HG02840 (cell line): Measurements from ENCODE around the gene ZNF638.
"Not testable (repeated sequence)": the region's sequence is repeated elsewhere in the genome, so short reads cannot be mapped to it uniquely, and the experiment has no call there.

Source experiments
- ATAC-seq: cut with Tn5 transposase; IDR thresholded peaks from one replicate; pipeline ENCODE4 v1.9.1; 2021; ENCODE audit warnings: mild to moderate bottlenecking, moderate library complexity, moderate number of reproducible peaks; ENCODE audit not compliant: unreplicated experiment, low FRiP score

ZNF638 gene

DNA sequence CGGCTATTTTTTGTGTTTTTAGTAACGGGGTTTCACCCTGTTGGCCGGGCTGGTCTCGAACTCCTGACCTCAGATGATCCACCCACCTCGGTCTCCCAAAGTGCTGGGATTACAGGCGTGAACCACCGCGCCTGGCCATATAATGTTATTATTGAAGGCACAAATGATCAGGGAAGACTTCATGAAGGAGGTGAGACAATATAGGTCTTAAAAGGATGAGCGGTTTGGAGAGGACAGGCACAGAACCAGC, 326 bp upstream of the ZNF638 start:
- ATAC-seq: not testable (repeated sequence)

DNA sequence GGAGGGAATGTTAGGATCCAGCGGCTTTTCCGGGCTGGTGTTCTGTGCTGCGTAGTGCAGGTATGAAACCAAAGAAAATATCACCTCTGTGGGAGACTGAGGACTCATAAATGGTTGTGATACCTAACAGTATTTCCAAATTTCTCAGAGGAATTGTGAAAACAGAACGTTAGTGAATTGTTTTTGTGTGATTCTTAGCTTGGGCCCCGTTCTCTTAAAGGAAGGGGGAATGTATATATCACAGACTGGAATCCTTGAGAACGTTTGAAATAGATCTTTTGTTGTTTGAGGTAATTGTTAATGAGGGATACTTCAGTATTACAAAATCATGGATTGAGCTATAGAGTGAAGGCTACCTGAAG, 834 bp downstream of the ZNF638 start:
- ATAC-seq: no peak

- ATAC-seq: no peak
Measured at GRCh38 chr2:71333619-71334018, 2.0 kb downstream of the ZNF638 start.

DNA sequence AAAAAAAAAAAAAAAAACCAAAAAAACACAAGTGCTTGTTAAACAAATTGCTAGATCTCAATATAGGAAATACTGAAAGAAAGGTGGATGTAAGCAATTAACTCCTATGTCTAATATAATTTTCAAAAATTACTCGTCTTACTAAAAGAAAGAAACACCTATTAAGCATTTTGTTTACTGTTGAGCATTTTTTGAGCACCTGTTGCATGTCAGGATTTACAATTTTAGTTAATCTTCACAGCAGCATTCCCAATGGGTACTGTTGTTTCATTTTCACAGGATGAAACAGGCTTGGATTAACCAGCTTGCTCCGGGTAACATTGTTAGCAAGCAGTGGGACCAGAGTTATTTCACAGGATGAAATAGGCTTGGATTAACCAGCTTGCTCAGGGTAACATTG, 4.8 kb downstream of the ZNF638 start:
- ATAC-seq: no peak

GRCh38 chr2:71336802-71337201, 5.2 kb downstream of the ZNF638 start:
- no peak for ATAC-seq

GRCh38 chr2:71337776-71338175, 6.2 kb downstream of the ZNF638 start:
- ATAC-seq: no peak

DNA sequence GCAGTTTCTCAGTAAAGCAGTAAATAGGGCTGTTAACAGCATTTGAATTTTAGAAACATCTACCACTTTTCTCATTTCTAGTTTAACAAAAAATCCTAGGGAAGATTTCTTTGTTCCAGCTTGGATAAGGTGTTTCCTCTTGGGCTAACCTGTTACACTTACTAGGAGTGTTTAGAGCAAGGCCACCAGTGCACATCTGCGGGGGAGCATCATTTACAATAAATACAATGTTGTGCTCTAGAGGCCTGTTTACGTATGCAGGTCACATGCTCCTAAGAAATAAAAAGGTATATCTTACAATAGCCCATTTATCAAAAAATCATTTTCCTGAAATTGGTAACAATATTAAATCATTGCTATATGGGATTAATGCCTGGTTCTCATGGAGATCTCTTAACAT, 8.1 kb downstream of the ZNF638 start:
- ATAC-seq: no peak

- no peak for ATAC-seq
Measured at GRCh38 chr2:71340176-71340575, 8.6 kb downstream of the ZNF638 start.

- no peak for ATAC-seq
Measured at GRCh38 chr2:71341645-71342044, 10.1 kb downstream of the ZNF638 start.

DNA sequence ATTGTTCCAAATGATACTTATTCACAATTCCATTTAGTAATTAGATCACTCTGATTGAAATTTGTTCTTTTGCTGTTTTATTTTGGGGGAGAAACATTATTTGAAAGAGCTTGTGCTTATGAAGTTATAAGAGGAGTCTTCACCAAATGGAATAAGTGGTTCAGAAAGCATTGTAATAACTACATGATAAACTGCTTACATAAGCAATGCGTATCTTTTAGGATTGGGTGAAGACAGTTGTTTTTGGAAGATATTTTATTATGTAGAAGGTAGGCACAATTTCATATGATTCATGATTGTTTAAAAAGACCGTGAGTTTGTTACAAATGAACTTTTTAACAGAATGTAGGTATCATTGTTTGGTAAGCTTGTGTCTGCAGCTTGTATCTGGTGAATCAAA, 14.5 kb downstream of the ZNF638 start:
- ATAC-seq: no peak

DNA sequence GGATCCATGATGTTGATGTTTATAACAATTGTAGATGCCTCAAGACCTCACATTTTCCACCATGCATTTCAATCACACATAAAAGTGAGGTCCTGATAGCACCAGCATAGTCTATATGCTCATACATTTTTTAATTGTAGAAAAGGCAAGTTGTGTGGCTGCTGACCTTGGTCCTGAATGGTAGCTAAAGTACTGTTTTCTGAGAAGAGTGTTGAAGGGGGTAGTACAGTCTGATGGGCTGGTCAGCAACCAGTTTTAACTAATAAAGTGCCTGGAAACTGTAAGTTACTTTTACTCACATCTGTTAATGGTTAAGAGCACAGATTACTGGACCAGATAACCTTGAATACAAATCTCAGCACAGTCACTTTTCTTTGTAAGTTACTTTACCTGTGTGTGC, 15.9 kb downstream of the ZNF638 start:
- no peak for ATAC-seq

- no peak for ATAC-seq
Measured at GRCh38 chr2:71348302-71348701, 16.7 kb downstream of the ZNF638 start.

- no peak for ATAC-seq
Measured at GRCh38 chr2:71353248-71353647, 21.7 kb downstream of the ZNF638 start.

- no peak for ATAC-seq
Measured at GRCh38 chr2:71358931-71359671, 27.5 kb downstream of the ZNF638 start.

GRCh38 chr2:71360434-71360975, 28.9 kb downstream of the ZNF638 start:
- ATAC-seq: no peak

DNA sequence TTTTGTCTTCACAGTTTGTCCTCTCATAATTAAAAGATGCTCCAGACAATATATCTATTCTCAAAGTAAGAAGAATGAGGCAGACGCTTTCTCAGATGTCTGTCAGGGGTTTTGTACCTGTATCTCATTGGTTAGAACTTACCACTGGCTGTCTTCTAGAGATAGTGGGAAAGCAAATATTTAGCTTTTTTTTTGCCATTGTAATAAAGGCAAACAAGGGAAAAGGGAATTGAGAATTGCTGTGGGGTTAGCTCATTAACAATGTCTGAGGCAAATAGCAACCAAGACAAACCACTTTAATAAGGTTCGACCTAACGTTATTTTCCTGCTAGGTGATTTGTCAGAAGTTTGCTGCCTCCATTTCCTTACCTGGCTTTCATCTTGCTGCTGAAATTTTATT, 30.0 kb downstream of the ZNF638 start:
- ATAC-seq: no peak

DNA sequence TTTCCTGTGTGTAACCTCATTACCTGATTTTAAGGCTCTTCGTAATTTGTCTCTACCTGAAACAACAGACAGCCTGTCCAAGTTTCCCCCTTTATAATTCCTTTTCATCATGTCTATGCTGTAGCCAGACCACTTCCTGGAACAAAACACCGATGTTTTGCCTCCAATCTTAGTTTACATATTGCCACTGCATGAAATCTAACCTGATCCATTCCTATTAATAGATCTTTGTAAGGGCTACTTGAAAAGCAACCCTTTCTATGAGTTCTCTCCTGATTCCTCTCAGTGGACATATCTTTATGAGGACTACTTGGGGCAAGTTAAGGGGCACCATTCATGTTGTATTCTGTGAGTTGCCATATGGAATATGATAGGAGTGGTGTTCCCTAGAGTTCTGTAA, 30.9 kb downstream of the ZNF638 start:
- no peak for ATAC-seq

DNA sequence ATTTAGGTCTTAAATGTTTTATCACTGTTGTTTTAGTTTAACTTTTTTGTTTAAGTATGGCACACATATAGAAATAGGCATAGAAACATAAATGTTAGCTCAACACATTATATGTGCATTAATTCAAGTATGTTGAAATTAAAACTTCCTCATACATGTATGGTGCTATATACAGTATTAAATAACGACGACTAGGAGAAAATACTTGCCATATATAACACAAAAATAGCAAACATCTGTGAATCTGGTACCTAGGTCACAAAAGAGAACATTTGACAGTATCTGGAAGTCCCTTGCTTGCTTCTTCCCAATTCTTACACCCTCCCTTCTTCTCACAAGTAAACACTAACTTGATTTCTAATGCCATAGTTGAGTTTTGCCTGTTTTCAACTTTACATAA, 38.4 kb downstream of the ZNF638 start:
- no peak for ATAC-seq

- no peak for ATAC-seq
Measured at GRCh38 chr2:71372042-71372441, 40.5 kb downstream of the ZNF638 start.

DNA sequence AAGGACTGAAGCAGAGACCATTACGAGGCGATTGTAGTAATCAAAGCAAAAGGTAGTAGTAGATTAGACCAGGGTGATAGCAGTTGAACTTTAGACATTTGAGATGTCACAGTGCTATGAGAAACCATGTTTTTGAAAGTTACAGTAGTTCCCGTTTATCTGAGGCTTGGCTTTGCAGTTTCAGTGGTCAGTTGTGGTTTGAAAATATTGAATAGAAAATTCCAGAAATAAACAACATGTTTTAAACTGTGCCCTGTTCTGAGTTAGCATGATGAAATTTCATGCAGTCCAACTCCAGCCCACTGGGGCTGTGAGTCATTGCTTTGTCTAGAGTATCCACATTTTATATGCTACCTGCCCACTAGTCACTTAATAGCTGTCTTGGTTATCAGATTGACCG, 47.5 kb downstream of the ZNF638 start:
- ATAC-seq: no peak

DNA sequence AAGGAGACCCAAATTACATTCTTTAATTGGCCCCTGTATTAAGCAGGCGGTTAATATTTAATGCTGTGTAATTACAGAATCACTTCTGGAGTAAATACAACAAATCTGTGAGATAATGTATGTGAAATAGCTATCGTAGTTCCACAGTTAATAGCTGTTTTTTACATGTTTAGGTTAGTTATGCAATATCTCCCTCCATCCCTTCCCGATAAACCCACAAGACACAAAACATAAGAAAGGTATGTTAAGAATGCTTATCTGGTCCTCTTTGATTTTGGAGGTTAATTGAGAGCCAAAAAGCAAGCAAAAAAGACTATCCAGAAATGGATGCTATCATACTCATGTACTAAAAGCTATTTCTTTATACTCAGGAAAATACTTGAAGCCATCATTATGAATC, 49.1 kb downstream of the ZNF638 start:
- no peak for ATAC-seq

- no peak for ATAC-seq
Measured at GRCh38 chr2:71385012-71385411, 53.4 kb downstream of the ZNF638 start.

DNA sequence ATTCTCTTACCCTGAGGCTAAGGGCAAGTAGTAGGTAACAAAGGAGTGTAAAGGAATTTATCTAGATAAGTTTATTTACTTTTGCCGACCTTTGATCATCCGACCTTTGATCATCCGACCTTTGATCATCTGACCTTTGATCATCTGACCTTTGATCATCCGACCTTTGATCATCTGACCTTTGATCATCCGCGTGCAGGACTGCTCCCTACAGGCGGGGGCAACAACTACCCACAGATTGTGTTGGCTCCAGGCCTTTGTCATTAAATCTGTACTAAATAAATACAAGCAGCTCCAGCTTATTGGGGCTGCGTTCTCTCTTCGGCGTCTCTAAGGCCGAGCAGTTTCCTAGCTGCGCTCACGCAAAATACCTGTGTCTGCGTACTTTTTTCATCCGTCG, 56.6 kb downstream of the ZNF638 start:
- ATAC-seq: no peak
